ENCODE results near the gene ITPRIPL1. TPM values are rescaled to one million over a fixed set of nuclear protein-coding genes. Genes with fewer than 3 reads are reported as not detected.

Gene ITPRIPL1
- total and polyA plus RNA-seq, 2 of the 8 experiments (the other 6 are each of a cell fraction or from before 2014, with no cell fraction given) = 10.6 to 16.1 TPM

- TF ChIP-seq, protein P1, sequence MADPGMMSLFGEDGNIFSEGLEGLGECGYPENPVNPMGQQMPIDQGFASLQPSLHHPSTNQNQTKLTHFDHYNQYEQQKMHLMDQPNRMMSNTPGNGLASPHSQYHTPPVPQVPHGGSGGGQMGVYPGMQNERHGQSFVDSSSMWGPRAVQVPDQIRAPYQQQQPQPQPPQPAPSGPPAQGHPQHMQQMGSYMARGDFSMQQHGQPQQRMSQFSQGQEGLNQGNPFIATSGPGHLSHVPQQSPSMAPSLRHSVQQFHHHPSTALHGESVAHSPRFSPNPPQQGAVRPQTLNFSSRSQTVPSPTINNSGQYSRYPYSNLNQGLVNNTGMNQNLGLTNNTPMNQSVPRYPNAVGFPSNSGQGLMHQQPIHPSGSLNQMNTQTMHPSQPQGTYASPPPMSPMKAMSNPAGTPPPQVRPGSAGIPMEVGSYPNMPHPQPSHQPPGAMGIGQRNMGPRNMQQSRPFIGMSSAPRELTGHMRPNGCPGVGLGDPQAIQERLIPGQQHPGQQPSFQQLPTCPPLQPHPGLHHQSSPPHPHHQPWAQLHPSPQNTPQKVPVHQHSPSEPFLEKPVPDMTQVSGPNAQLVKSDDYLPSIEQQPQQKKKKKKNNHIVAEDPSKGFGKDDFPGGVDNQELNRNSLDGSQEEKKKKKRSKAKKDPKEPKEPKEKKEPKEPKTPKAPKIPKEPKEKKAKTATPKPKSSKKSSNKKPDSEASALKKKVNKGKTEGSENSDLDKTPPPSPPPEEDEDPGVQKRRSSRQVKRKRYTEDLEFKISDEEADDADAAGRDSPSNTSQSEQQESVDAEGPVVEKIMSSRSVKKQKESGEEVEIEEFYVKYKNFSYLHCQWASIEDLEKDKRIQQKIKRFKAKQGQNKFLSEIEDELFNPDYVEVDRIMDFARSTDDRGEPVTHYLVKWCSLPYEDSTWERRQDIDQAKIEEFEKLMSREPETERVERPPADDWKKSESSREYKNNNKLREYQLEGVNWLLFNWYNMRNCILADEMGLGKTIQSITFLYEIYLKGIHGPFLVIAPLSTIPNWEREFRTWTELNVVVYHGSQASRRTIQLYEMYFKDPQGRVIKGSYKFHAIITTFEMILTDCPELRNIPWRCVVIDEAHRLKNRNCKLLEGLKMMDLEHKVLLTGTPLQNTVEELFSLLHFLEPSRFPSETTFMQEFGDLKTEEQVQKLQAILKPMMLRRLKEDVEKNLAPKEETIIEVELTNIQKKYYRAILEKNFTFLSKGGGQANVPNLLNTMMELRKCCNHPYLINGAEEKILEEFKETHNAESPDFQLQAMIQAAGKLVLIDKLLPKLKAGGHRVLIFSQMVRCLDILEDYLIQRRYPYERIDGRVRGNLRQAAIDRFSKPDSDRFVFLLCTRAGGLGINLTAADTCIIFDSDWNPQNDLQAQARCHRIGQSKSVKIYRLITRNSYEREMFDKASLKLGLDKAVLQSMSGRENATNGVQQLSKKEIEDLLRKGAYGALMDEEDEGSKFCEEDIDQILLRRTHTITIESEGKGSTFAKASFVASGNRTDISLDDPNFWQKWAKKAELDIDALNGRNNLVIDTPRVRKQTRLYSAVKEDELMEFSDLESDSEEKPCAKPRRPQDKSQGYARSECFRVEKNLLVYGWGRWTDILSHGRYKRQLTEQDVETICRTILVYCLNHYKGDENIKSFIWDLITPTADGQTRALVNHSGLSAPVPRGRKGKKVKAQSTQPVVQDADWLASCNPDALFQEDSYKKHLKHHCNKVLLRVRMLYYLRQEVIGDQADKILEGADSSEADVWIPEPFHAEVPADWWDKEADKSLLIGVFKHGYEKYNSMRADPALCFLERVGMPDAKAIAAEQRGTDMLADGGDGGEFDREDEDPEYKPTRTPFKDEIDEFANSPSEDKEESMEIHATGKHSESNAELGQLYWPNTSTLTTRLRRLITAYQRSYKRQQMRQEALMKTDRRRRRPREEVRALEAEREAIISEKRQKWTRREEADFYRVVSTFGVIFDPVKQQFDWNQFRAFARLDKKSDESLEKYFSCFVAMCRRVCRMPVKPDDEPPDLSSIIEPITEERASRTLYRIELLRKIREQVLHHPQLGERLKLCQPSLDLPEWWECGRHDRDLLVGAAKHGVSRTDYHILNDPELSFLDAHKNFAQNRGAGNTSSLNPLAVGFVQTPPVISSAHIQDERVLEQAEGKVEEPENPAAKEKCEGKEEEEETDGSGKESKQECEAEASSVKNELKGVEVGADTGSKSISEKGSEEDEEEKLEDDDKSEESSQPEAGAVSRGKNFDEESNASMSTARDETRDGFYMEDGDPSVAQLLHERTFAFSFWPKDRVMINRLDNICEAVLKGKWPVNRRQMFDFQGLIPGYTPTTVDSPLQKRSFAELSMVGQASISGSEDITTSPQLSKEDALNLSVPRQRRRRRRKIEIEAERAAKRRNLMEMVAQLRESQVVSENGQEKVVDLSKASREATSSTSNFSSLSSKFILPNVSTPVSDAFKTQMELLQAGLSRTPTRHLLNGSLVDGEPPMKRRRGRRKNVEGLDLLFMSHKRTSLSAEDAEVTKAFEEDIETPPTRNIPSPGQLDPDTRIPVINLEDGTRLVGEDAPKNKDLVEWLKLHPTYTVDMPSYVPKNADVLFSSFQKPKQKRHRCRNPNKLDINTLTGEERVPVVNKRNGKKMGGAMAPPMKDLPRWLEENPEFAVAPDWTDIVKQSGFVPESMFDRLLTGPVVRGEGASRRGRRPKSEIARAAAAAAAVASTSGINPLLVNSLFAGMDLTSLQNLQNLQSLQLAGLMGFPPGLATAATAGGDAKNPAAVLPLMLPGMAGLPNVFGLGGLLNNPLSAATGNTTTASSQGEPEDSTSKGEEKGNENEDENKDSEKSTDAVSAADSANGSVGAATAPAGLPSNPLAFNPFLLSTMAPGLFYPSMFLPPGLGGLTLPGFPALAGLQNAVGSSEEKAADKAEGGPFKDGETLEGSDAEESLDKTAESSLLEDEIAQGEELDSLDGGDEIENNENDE (IDR thresholded peaks at IDR 0.05; ENCODE audit: insufficient replicate concordance, low read length) = no peak
These were observed 22.3 kb downstream of the ITPRIPL1 start (continued) for GRCh38 chr2:96347395-96347794.

Measured in H1 (cell line).